ENCODE data around the gene TSPAN18.

DNA sequence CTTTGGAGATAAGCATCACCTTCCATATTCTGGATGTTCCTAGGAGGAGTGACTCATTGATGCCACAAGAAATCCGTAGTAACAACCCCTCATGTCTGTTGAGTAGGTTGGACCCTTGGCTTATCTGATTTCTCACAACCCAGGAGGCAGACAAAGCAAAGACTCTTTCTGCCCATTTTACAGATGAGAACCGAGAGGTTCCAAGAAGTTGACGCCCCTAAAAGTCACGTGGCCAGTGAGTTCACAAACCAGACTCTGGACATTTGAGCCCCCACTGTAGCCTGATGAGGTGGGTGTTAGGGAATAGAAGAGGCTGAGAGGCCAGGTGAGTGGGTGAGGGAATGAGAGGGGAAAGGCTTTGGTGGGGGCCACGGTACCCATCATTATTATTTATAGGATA lies 70.3 kb downstream of the TSPAN18 start:
- TF ChIP-seq, protein P1, sequence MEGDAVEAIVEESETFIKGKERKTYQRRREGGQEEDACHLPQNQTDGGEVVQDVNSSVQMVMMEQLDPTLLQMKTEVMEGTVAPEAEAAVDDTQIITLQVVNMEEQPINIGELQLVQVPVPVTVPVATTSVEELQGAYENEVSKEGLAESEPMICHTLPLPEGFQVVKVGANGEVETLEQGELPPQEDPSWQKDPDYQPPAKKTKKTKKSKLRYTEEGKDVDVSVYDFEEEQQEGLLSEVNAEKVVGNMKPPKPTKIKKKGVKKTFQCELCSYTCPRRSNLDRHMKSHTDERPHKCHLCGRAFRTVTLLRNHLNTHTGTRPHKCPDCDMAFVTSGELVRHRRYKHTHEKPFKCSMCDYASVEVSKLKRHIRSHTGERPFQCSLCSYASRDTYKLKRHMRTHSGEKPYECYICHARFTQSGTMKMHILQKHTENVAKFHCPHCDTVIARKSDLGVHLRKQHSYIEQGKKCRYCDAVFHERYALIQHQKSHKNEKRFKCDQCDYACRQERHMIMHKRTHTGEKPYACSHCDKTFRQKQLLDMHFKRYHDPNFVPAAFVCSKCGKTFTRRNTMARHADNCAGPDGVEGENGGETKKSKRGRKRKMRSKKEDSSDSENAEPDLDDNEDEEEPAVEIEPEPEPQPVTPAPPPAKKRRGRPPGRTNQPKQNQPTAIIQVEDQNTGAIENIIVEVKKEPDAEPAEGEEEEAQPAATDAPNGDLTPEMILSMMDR (IDR thresholded peaks at IDR 0.05; ENCODE audit: low read length) = no peak
- TF ChIP-seq EZH2 (IDR thresholded peaks at IDR 0.05; ENCODE audit: borderline replicate concordance, low read length) = no peak

Measured in OCI-LY1 (cell line).